Measurements from ENCODE around the gene FBN1.

Gene FBN1

GRCh38 chr15:48652510-48653076, 7.1 kb upstream of the FBN1 start:
- DNase-seq (ENCODE audit: low read depth in 2 of 2), result no peak

GRCh38 chr15:48650931-48651330, 5.4 kb upstream of the FBN1 start:
- DNase-seq (ENCODE audit: low read depth in 2 of 2), result no peak

- DNase-seq (ENCODE audit: low read depth in 2 of 2), result no peak
Measured at GRCh38 chr15:48647962-48648361, 2.5 kb upstream of the FBN1 start.

DNA sequence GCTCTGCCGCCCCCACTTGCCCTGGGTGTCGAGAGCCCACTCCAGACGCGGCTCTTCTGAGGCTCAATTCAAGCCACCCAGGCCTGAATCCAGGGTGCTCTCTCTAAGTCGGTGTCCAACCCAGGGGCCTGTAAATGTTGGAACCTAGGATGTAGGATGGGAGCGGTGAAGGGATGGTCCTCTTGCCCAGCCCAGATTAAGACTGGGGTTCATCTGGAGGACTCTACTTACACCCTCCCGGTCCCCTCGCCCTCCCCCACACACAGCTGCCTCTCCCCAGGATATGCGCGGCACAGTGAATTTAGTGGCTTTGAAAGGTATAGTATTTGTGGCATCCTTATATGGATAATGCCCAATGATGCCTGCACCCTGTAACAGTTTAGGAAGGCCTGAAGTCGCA, 822 bp upstream of the FBN1 start:
- no peak for DNase-seq (ENCODE audit: low read depth in 2 of 2)

GRCh38 chr15:48644827-48645557, 517 bp downstream of the FBN1 start:
- DNase-seq (ENCODE audit: low read depth in 2 of 2), result no peak

- no peak for DNase-seq (ENCODE audit: low read depth in 2 of 2)
Measured at GRCh38 chr15:48644467-48644826, 1.1 kb downstream of the FBN1 start.

DNA sequence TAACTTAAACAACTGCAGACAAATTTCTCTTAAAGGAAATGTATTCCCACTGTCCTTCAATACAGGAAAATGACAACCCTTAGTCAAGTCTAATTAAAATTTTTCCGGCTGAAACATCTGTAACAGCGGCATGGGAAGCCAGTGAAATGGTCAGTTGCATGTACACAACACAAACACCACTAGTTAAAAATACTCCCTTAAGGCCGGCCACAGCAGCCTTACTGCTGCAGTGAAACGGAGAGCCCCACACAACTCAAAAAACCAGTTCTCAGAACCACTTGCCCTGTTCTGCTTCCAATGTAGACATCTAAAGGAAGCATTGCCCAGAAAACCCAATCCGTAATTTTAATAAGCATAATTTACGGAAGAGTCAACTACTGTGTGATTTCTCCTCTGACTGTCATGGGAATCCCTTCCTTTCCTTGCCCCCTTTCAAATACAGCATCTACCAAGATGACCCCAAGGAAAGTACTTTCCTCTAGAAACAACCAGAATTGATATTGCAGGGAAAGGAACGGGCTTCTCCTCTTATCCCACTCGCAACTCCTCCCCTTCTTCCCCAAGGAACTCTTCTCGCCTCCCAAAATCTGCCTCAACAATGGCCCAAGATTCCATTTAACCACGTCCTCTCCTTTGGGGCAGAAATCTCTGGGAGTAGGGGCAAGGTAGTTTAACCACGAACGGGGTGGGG, 1.6 kb downstream of the FBN1 start:
- no peak for DNase-seq (ENCODE audit: low read depth in 2 of 2)

DNA sequence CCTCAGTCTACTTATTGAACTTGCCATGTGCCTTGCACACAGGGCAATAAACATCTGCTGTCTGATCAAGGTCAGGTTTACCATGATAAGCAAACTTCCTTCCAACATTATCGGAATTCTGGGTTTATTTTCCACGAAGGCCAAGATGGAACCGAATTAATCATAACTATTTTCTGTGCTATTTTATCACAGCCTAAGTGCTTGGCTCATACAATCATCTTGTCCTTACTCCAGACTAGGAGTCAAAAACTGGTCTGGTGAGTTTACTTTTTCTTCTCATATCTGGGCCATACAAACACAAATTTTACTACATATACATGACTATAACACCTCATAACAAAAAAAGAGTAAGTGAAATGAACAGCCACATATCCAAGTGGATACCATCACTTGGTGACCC, 2.3 kb downstream of the FBN1 start:
- DNase-seq (ENCODE audit: low read depth in 2 of 2), result no peak

DNA sequence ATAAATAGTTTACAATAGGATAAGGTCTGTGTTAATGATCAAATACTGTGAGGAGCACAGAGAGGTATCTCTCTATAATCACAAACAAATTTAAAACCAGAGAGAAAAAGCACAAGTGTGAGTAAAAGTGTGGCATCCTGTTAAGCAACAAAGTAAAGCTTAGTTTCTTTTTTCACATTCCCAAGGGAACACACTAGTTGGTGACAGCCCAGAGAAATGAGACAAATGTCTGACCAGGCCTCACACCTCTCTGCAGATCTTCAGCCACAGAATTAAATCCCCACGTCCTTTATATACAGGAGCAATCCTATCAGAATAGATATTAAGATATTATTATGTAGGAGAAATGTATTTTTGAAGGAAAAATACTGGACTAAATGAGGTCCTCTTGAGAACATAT, 2.7 kb downstream of the FBN1 start:
- no peak for DNase-seq (ENCODE audit: low read depth in 2 of 2)

DNA sequence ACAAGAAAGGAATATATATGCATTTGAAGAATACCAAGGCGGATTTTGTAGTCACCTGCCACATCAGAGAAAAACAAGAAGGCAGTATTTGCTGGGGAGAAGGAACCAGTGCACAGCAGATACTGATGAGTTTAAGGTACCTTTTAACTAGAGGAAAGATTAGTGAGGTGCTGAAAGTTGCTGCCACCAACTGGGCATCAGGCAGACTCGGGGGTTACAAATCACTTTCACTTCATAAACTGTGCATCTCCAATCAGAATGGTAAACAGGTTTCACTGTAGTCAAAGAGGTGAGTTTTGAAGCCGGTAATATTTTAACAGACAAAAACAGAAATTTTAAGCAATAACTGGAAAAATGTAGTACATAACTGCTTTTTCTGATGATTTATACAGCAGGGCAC, 4.1 kb downstream of the FBN1 start:
- DNase-seq (ENCODE audit: low read depth in 2 of 2), result no peak

- no peak for DNase-seq (ENCODE audit: low read depth in 2 of 2)
Measured at GRCh38 chr15:48638963-48639362, 6.5 kb downstream of the FBN1 start.

DNA sequence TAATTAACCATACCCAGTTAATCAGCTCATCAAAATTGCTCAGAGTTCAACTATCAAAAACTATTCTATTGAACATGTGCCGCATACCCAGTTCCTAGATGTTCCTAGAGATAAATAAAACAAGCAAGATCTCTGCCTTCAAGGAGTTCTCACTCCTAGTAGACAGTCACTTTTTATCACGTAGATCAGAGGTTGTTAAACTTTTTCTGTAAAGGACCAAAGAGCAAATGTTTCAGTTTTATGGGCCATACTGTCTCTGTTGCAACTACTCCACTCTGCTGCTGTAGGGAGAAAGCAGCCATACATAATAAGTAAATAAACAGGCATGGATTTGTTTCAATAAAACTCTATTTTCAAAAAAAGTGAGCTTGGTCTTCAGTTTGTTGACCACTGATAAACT, 7.9 kb downstream of the FBN1 start:
- no peak for DNase-seq (ENCODE audit: low read depth in 2 of 2)

- DNase-seq (ENCODE audit: low read depth in 2 of 2), result no peak
Measured at GRCh38 chr15:48636511-48636910, 9.0 kb downstream of the FBN1 start.

- no peak for DNase-seq (ENCODE audit: low read depth in 2 of 2)
Measured at GRCh38 chr15:48634893-48635292, 10.6 kb downstream of the FBN1 start.

DNA sequence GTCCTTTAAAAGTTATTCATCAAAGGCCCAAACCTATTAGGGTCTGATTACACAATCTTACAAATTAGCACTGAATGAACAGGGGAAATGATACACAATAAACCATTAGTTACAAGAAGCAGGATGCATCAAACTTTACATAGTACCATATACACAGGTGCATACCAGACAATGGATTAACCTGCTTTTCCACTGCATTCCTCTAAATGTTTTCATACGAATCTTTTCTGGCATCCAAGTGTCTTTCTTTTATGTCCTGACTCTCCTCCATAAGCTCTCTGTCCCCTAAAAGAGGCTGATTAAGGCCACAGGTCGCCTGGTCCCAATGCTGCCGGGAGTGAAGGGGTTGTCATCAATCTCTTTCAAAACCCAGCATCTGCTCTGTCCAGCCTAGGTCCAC, 11.4 kb downstream of the FBN1 start:
- DNase-seq (ENCODE audit: low read depth in 2 of 2), result no peak

GRCh38 chr15:48632651-48633050, 12.9 kb downstream of the FBN1 start:
- no peak for DNase-seq (ENCODE audit: low read depth in 2 of 2)

- no peak for DNase-seq (ENCODE audit: low read depth in 2 of 2)
Measured at GRCh38 chr15:48631176-48631770, 14.2 kb downstream of the FBN1 start.

DNA sequence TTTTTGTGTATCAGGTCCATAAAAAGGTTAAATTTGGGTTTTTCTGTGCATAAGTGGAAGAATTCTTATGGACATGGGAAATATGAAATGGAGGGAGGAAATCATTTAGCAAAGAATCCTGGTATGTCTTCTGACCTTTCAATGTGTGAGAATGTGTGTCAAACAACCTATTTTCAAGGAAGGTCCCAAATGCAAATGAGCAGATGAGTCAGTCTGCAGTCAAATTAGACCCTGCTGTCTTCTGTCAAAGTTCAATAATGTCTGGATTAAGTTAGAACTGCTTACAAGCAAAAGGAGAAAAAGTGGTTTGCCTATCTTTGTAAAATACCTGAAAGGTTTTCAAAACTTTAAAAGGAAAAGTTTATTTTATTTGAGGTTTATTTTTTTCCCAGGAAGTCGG, 15.3 kb downstream of the FBN1 start:
- no peak for DNase-seq (ENCODE audit: low read depth in 2 of 2)

DNA sequence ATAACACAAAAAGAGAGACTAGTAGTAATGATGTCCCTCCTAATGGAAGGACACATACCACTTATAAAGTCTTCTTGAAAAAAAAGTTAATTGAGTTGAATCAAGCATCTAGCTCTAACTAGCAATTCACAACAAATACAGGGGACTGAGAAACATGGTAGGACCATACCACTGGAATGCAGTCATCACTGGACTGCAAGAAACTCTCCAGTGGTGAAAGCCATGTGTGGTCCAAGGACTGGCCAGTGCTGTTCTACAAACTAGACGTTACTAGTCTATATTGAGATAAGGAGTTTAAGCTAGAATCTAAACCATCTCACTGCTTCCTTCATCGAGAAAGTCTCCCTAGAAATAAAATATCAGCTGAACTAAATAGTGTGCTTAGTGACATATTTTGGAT, 16.7 kb downstream of the FBN1 start:
- DNase-seq (ENCODE audit: low read depth in 2 of 2), result no peak

GRCh38 chr15:48627260-48627940, 18.1 kb downstream of the FBN1 start:
- no peak for DNase-seq (ENCODE audit: low read depth in 2 of 2)

GRCh38 chr15:48625126-48625525, 20.4 kb downstream of the FBN1 start:
- DNase-seq (ENCODE audit: low read depth in 2 of 2), result no peak

DNA sequence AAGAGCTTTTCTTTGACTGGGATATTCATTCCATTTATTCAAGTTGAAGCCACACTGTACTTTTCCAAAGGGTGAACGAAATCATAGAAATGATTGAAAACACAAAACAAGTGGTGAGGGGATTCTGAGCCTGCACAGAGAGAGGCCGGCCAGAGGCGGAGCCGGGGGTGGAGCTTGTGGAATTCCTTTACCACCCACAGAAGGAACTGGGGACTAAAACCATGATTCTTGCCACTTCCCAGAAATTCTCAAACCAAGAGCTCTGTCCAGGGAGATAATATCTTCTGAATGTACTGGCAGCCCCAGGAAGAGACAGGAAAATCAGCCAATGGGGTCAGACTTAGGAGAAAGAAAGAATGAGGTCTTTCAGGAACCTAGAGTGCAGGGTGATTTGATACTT, 20.8 kb downstream of the FBN1 start:
- no peak for DNase-seq (ENCODE audit: low read depth in 2 of 2)
